Adrenal gland (tissue), 5 donors: Measurements from ENCODE around the gene CAMK2A.

Experiments
- POLR2A ChIP-seq, 2 donors: fragments of 450-650 bp; IDR thresholded peaks; one replicate each; pipeline ENCODE4 v1.6.1; 2017; ENCODE audit warnings: antibody characterized with exemption in 2 of 2, mild to moderate bottlenecking in 2 of 2, moderate library complexity in 1 of 2
- TF ChIP-seq, protein P1 (sequence below), 6 experiments: fragments of 450-650 bp in 4 of 6; fragments of 200-600 bp in 2 of 6; sonication (generic) in 1 of 6; IDR thresholded peaks; 1 replicate in 5 of 6; 2 replicates in 1 of 6; pipeline versions ENCODE4 v1.5.1 to v1.8.0; 2016 to 2021; ENCODE audit warnings: antibody characterized with exemption in 6 of 6, mild to moderate bottlenecking in 2 of 6, moderate library complexity in 1 of 6
- donor health status: DM: no; HTN: no; CAD: no.

GRCh38 chr5:150210644-150211043, 78.9 kb downstream of the CAMK2A start:
- TF ChIP-seq, protein P1, sequence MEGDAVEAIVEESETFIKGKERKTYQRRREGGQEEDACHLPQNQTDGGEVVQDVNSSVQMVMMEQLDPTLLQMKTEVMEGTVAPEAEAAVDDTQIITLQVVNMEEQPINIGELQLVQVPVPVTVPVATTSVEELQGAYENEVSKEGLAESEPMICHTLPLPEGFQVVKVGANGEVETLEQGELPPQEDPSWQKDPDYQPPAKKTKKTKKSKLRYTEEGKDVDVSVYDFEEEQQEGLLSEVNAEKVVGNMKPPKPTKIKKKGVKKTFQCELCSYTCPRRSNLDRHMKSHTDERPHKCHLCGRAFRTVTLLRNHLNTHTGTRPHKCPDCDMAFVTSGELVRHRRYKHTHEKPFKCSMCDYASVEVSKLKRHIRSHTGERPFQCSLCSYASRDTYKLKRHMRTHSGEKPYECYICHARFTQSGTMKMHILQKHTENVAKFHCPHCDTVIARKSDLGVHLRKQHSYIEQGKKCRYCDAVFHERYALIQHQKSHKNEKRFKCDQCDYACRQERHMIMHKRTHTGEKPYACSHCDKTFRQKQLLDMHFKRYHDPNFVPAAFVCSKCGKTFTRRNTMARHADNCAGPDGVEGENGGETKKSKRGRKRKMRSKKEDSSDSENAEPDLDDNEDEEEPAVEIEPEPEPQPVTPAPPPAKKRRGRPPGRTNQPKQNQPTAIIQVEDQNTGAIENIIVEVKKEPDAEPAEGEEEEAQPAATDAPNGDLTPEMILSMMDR (IDR thresholded peaks at IDR 0.05) = no peak
- no peak for TF ChIP-seq POLR2A (IDR thresholded peaks at IDR 0.05)
